Activated CD4-positive, alpha-beta memory T cell treated with anti-CD3 and anti-CD28 coated beads, Interleukin-2, amount 10 ng/mL, durations not matched to agents 7 days and 5 days (primary cell): Measurements from ENCODE around the gene TLCD3B. TPM values are rescaled to one million over a fixed set of nuclear protein-coding genes. Genes with fewer than 3 reads are reported as not detected.

Source experiments
- CTCF ChIA-PET: fragments of 350-600 bp; sonication (Branson Sonifier 250); formaldehyde crosslinking; loops from one replicate; lab custom pipeline; 2021; ENCODE audit warnings: antibody characterized with exemption, inconsistent platforms; lab: Charles Lee
- POLR2A ChIA-PET: fragments of 350-600 bp; sonication (Branson Sonifier 250); formaldehyde crosslinking; loops from one replicate; lab custom pipeline; 2021; ENCODE audit warnings: antibody characterized with exemption; lab: Charles Lee
- DNase-seq: peaks from one replicate; pipeline ENCODE4 v3.0.0-alpha.2; 2020
- H3K27ac Mint-ChIP-seq: one replicate; pipeline ENCODE4 v1.8.0; 2021; ENCODE audit warnings: mild to moderate bottlenecking, mixed read lengths
- H3K27me3 Mint-ChIP-seq: one replicate; pipeline ENCODE4 v1.8.0; 2021; ENCODE audit warnings: mixed read lengths
- H3K36me3 Mint-ChIP-seq: one replicate; pipeline ENCODE4 v1.8.0; 2021; ENCODE audit warnings: low read depth, mixed read lengths
- H3K4me1 Mint-ChIP-seq: one replicate; pipeline ENCODE4 v1.8.0; 2021; ENCODE audit warnings: mixed read lengths
- H3K4me3 Mint-ChIP-seq: one replicate; pipeline ENCODE4 v1.8.0; 2021; ENCODE audit warnings: mild to moderate bottlenecking, mixed read lengths
- H3K9me3 Mint-ChIP-seq: one replicate; pipeline ENCODE4 v1.8.0; 2021; ENCODE audit warnings: mixed read lengths
- total RNA-seq, 2 experiments: library from RNA; stranded (reverse); gene quantifications; one replicate each; pipeline ENCODE4 v1.2.3, GENCODE V29; 2021

Gene TLCD3B
- total RNA-seq, result 1 to 10 TPM; 6.0 to 6.9 TPM

- ChIA-PET CTCF (interaction anchor here (0.6 to 2.5 kb wide), 16 partner anchors 9 to 351 kb away, joined by 3 to 33 read pairs (median 4); partner anchors contain the start of genes KIF22 and TAOK2), POLR2A (interaction anchor here (1.2 to 2.0 kb wide), 2 partner anchors 23 to 34 kb away, joined by 3 to 7 read pairs; partner anchors contain the start of gene ALDOA)
- no peaks in the 10 kb centered on the region for H3K36me3 Mint-ChIP-seq
- no peak for DNase-seq
- H3K9me3 Mint-ChIP-seq, result no peaks in the 10 kb centered on the region
- H3K4me3 Mint-ChIP-seq, result no peak within 1 kb of the TSS
- no peak within 1 kb of the TSS for H3K27ac Mint-ChIP-seq
- H3K27me3 Mint-ChIP-seq, result peaks cover 52% of the 10 kb centered on the region
- H3K4me1 Mint-ChIP-seq, result peaks cover 25% of the 10 kb centered on the region
These were observed at the start of gene TLCD3B for GRCh38 chr16:30030841-30031413. TLCD3B (minus strand) TSS chr16:30031271; CDS start chr16:30030527, 744 bp downstream.

- Mint-ChIP-seq H3K9me3 (no peaks in the 10 kb centered on the region), H3K4me3 (no peak overlapping the region), H3K4me1 (peaks cover 44% of the 10 kb centered on the region), H3K27me3 (no peaks in the 10 kb centered on the region), H3K36me3 (peaks cover 71% of the 10 kb centered on the region), H3K27ac (no peak overlapping the region)
- POLR2A ChIA-PET, result interaction anchor here (1.5 to 8.7 kb wide), 2 partner anchors 12 to 13 kb away, joined by 6 to 107 read pairs; partner anchors contain the start of genes ALDOA and TBX6
- no peak for DNase-seq
- CTCF ChIA-PET, result interaction anchor here (6.8 kb wide), 1 partner anchor 12 kb away, joined by 58 read pairs; the partner anchor contains the start of gene TBX6
These were observed 48.4 kb upstream of the TLCD3B start for GRCh38 chr16:30079480-30079879.

GRCh38 chr16:30078744-30079143, 47.7 kb upstream of the TLCD3B start:
- DNase-seq, result no peak
- peaks cover 66% of the 10 kb centered on the region for H3K36me3 Mint-ChIP-seq
- H3K4me1 Mint-ChIP-seq, result peaks cover 43% of the 10 kb centered on the region
- H3K9me3 Mint-ChIP-seq, result no peaks in the 10 kb centered on the region
- CTCF ChIA-PET, result interaction anchor here (6.8 kb wide), 1 partner anchor 13 kb away, joined by 58 read pairs; the partner anchor contains the start of gene TBX6
- H3K27ac Mint-ChIP-seq, result no peak overlapping the region
- no peak overlapping the region for H3K4me3 Mint-ChIP-seq
- no peaks in the 10 kb centered on the region for H3K27me3 Mint-ChIP-seq
- POLR2A ChIA-PET, result interaction anchor here (1.6 to 8.7 kb wide), 3 partner anchors 13 to 106 kb away, joined by 4 to 107 read pairs (median 87); partner anchors contain the start of genes ALDOA and TBX6

GRCh38 chr16:30077656-30078055, 46.6 kb upstream of the TLCD3B start:
- Mint-ChIP-seq H3K27me3 (no peaks in the 10 kb centered on the region), H3K9me3 (no peaks in the 10 kb centered on the region), H3K4me3 (peak overlapping the region; percentile 97), H3K36me3 (peaks cover 56% of the 10 kb centered on the region), H3K4me1 (peaks cover 44% of the 10 kb centered on the region), H3K27ac (peak overlapping the region; percentile 60)
- POLR2A ChIA-PET, result interaction anchor here (0.7 to 8.7 kb wide), 7 partner anchors 9 to 107 kb away, joined by 3 to 107 read pairs (median 5); partner anchors contain the start of genes ALDOA and TBX6
- DNase-seq, result no peak
- CTCF ChIA-PET, result interaction anchor here (2.1 to 6.8 kb wide), 2 partner anchors 12 to 14 kb away, joined by 12 to 58 read pairs; partner anchors contain the start of genes ALDOA and TBX6

- Mint-ChIP-seq H3K4me1 (peaks cover 46% of the 10 kb centered on the region), H3K9me3 (no peaks in the 10 kb centered on the region), H3K4me3 (peak overlapping the region; percentile 97), H3K27me3 (no peaks in the 10 kb centered on the region), H3K36me3 (peaks cover 57% of the 10 kb centered on the region), H3K27ac (peak overlapping the region; percentile 66)
- no peak for DNase-seq
- ChIA-PET CTCF (interaction anchor here (0.8 to 6.8 kb wide), 6 partner anchors 10 to 44 kb away, joined by 3 to 58 read pairs (median 6); partner anchors contain the start of genes ALDOA and TBX6), POLR2A (interaction anchor here (1.0 to 8.7 kb wide), 11 partner anchors 8 to 582 kb away, joined by 3 to 107 read pairs (median 7); partner anchors contain the start of genes ALDOA, CORO1A, FBRS and HIRIP3)
These were observed 45.3 kb upstream of the TLCD3B start for GRCh38 chr16:30076276-30076791.

GRCh38 chr16:30075503-30076275, 44.6 kb upstream of the TLCD3B start, which contains the start of gene PPP4C:
PPP4C (plus strand) TSS chr16:30075994; CDS start chr16:30076378, 384 bp downstream.
- Mint-ChIP-seq H3K4me1 (peaks cover 46% of the 10 kb centered on the region), H3K27me3 (no peaks in the 10 kb centered on the region), H3K36me3 (peaks cover 58% of the 10 kb centered on the region), H3K27ac (peak within 1 kb of the TSS; percentile 92), H3K9me3 (no peaks in the 10 kb centered on the region), H3K4me3 (peak within 1 kb of the TSS; percentile 97)
- ChIA-PET CTCF (interaction anchor here (1.0 to 6.8 kb wide), 5 partner anchors 10 to 21 kb away, joined by 4 to 58 read pairs (median 8); partner anchors contain the start of genes ALDOA and TBX6), POLR2A (interaction anchor here (1.0 to 8.7 kb wide), 11 partner anchors 7 to 583 kb away, joined by 3 to 107 read pairs (median 7); partner anchors contain the start of genes ALDOA, CORO1A, FBRS and HIRIP3)
- DNase-seq, result peak; percentile 95

- no peak overlapping the region for H3K4me3 Mint-ChIP-seq
- ChIA-PET POLR2A (no interaction called here), CTCF (interaction anchor here (1.0 kb wide), 1 partner anchor 115 kb away, joined by 4 read pairs; no protein-coding TSS in a partner anchor)
- H3K27ac Mint-ChIP-seq, result peak overlapping the region; percentile 16
- no peaks in the 10 kb centered on the region for H3K9me3 Mint-ChIP-seq
- H3K27me3 Mint-ChIP-seq, result no peaks in the 10 kb centered on the region
- DNase-seq, result no peak
- peaks cover 47% of the 10 kb centered on the region for H3K4me1 Mint-ChIP-seq
- H3K36me3 Mint-ChIP-seq, result peaks cover 67% of the 10 kb centered on the region
These were observed 39.4 kb upstream of the TLCD3B start for GRCh38 chr16:30070490-30070889.

- DNase-seq, result no peak
- Mint-ChIP-seq H3K9me3 (no peaks in the 10 kb centered on the region), H3K36me3 (peaks cover 72% of the 10 kb centered on the region), H3K27ac (peak overlapping the region; percentile 58), H3K27me3 (no peaks in the 10 kb centered on the region), H3K4me1 (peaks cover 43% of the 10 kb centered on the region), H3K4me3 (no peak overlapping the region)
- CTCF ChIA-PET, result interaction anchor here (1.0 kb wide), 1 partner anchor 116 kb away, joined by 4 read pairs; no protein-coding TSS in a partner anchor
- POLR2A ChIA-PET, result interaction anchor here (1.4 to 6.0 kb wide), 2 partner anchors 21 to 113 kb away, joined by 3 to 63 read pairs; partner anchors contain the start of genes CORO1A and TBX6
These were observed 38.8 kb upstream of the TLCD3B start for GRCh38 chr16:30069611-30070462.

GRCh38 chr16:30068750-30069610, 37.9 kb upstream of the TLCD3B start:
- peak; percentile 62 for DNase-seq
- CTCF ChIA-PET, result interaction anchor here (1.4 to 5.4 kb wide), 3 partner anchors 13 to 68 kb away, joined by 6 to 40 read pairs (median 31); partner anchors contain the start of gene TBX6
- Mint-ChIP-seq H3K4me1 (peaks cover 39% of the 10 kb centered on the region), H3K9me3 (no peaks in the 10 kb centered on the region), H3K27me3 (no peaks in the 10 kb centered on the region), H3K27ac (peak overlapping the region; percentile 71), H3K36me3 (peaks cover 77% of the 10 kb centered on the region), H3K4me3 (peak overlapping the region; percentile 55)
- POLR2A ChIA-PET, result interaction anchor here (1.4 to 6.0 kb wide), 3 partner anchors 8 to 114 kb away, joined by 3 to 63 read pairs (median 5); partner anchors contain the start of genes CORO1A and TBX6

GRCh38 chr16:30068333-30068732, 37.3 kb upstream of the TLCD3B start:
- peak overlapping the region; percentile 55 for H3K4me3 Mint-ChIP-seq
- CTCF ChIA-PET, result interaction anchor here (0.7 to 5.4 kb wide), 4 partner anchors 13 to 107 kb away, joined by 4 to 40 read pairs (median 18); partner anchors contain the start of gene TBX6
- H3K27me3 Mint-ChIP-seq, result no peaks in the 10 kb centered on the region

More at GRCh38 chr16:30068333-30068732, 37.3 kb upstream of the TLCD3B start:
- peaks cover 73% of the 10 kb centered on the region for H3K36me3 Mint-ChIP-seq
- no peaks in the 10 kb centered on the region for H3K9me3 Mint-ChIP-seq
- POLR2A ChIA-PET, result interaction anchor here (1.4 to 6.0 kb wide), 3 partner anchors 9 to 115 kb away, joined by 3 to 63 read pairs (median 5); partner anchors contain the start of genes CORO1A and TBX6
- peak overlapping the region; percentile 71 for H3K27ac Mint-ChIP-seq
- peaks cover 39% of the 10 kb centered on the region for H3K4me1 Mint-ChIP-seq
- no peak for DNase-seq
